ENCODE data around the gene KIAA1614. TPM values are rescaled to one million over a fixed set of nuclear protein-coding genes. Genes with fewer than 3 reads are reported as not detected.
A peak's percentile ranks its signal among the peaks of the same experiment; 100 is the strongest.
"Not testable (repeated sequence)": the region's sequence is repeated elsewhere in the genome, so short reads cannot be mapped to it uniquely, and the experiment has no call there.

KIAA1614 gene
- total RNA-seq, 2 experiments from 2014 or later: 0.19 to 0.34 TPM

GRCh38 chr1:180954801-180955165, 42.1 kb downstream of the KIAA1614 start:
- Mint-ChIP-seq H3K4me3 (peak overlapping the region; percentile 63), H3K36me3 (peaks cover 20% of the 10 kb centered on the region), H3K4me1 (peaks cover 4% of the 10 kb centered on the region), H3K9me3 (no peaks in the 10 kb centered on the region), H3K27ac (no peak overlapping the region), H3K27me3 (no peaks in the 10 kb centered on the region)
- POLR2A ChIA-PET: no interaction called here
- no peak for DNase-seq
- ATAC-seq (ENCODE audit: low read depth): no peak

DNA sequence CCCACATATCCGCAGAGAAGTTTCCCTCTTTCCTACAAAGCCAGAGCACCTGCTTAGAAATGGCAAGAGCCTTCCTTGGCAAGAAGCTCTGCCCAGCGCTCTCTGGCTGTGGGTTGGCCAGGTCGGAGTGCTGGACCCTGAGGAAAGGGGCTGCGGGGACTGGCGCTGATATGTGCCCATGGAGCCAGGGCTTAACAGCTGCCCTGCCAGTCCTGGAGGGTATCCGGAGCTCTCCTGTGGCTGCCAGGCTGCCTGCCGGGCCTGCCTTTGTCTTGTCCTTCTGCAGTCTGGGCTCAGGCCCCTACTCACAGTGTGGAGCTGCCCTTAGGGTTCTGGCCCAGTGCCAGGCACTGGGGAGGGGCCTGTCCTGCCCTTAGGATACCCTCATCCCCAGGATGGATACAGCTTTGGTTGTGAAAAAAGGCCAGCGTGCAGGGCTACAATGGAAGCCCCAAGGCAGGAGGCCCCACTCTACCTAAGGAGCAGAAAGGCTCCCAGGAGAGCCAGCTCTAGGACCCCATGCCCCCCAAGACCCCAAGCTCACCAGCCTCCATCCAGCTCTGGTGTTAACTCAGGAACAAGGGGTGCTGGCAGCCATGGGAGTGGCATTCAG, 43.4 kb downstream of the KIAA1614 start:
- no peak overlapping the region for H3K27ac Mint-ChIP-seq
- peaks cover 3% of the 10 kb centered on the region for H3K9me3 Mint-ChIP-seq
- ATAC-seq (ENCODE audit: low read depth) (no peak), DNase-seq (no peak)
- H3K4me1 Mint-ChIP-seq: peaks cover 4% of the 10 kb centered on the region
- POLR2A ChIA-PET: interaction anchor here (0.6 kb wide), 2 partner anchors 33 to 332 kb away, joined by 3 read pairs; no protein-coding TSS in a partner anchor
- peaks cover 22% of the 10 kb centered on the region for H3K36me3 Mint-ChIP-seq
- H3K4me3 Mint-ChIP-seq: no peak overlapping the region
- H3K27me3 Mint-ChIP-seq: no peaks in the 10 kb centered on the region

GRCh38 chr1:180959620-180960019, 46.9 kb downstream of the KIAA1614 start:
- H3K9me3 Mint-ChIP-seq; H3K4me3 Mint-ChIP-seq; H3K27me3 Mint-ChIP-seq; ATAC-seq (ENCODE audit: low read depth); POLR2A ChIA-PET; H3K27ac Mint-ChIP-seq; DNase-seq; H3K4me1 Mint-ChIP-seq: not testable (repeated sequence)
- H3K36me3 Mint-ChIP-seq: peaks cover 24% of the 10 kb centered on the region

DNA sequence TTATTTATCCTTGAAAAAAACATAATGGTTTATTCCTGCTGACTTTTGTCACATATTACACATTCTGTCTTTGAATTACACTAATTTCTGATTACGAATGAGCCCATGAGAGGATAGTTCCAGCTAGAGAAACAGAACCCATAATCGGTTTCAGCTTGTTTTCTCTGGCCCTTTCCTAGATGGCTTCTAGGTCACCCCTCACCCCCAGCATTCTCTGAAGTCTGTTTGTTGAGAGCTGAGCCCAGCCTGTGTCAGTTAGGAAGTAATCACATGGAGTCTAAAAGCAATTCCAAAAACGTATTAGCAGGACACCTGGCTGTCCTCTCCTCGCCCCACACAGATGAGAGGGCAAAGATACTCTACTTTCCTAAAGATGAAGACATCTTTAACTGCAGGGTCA, 48.9 kb downstream of the KIAA1614 start:
- DNase-seq (no peak), ATAC-seq (ENCODE audit: low read depth) (no peak)
- H3K9me3 Mint-ChIP-seq: peaks cover 3% of the 10 kb centered on the region
- no peak overlapping the region for H3K27ac Mint-ChIP-seq
- H3K27me3 Mint-ChIP-seq: no peaks in the 10 kb centered on the region
- no peak overlapping the region for H3K4me3 Mint-ChIP-seq
- H3K36me3 Mint-ChIP-seq: peaks cover 28% of the 10 kb centered on the region
- POLR2A ChIA-PET: no interaction called here
- H3K4me1 Mint-ChIP-seq: peaks cover 4% of the 10 kb centered on the region

DNA sequence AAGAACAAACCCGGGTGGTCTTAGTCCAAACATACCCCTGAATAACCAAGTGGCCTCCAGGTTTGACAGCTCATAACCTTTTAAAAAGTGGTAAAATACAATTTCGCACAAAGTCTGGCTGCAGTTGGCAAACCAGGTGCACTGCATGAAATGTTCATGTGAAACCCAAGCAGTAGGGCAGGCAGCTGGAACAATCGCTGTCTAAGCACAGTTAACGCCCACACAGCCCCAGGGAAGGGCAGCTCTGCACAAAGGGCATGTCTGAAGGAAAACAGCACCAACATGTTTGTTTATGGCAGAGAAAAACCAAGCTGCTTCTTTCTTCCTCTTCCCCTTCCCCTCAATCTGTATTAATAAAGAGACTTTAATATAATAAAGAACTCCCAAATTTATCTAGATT, 49.5 kb downstream of the KIAA1614 start:
- no peak for ATAC-seq (ENCODE audit: low read depth)
- Mint-ChIP-seq H3K4me3 (no peak overlapping the region), H3K4me1 (peaks cover 4% of the 10 kb centered on the region), H3K27ac (no peak overlapping the region), H3K9me3 (peaks cover 3% of the 10 kb centered on the region), H3K36me3 (peaks cover 26% of the 10 kb centered on the region), H3K27me3 (no peaks in the 10 kb centered on the region)
- no peak for DNase-seq
- POLR2A ChIA-PET: no interaction called here

- Mint-ChIP-seq H3K9me3 (peaks cover 3% of the 10 kb centered on the region), H3K27ac (no peak overlapping the region), H3K27me3 (no peaks in the 10 kb centered on the region), H3K4me3 (no peak overlapping the region), H3K4me1 (peaks cover 4% of the 10 kb centered on the region), H3K36me3 (peaks cover 17% of the 10 kb centered on the region)
- ATAC-seq (ENCODE audit: low read depth) (no peak), DNase-seq (no peak)
- POLR2A ChIA-PET: no interaction called here
Measured at GRCh38 chr1:180964056-180964455, 51.4 kb downstream of the KIAA1614 start.

DNA sequence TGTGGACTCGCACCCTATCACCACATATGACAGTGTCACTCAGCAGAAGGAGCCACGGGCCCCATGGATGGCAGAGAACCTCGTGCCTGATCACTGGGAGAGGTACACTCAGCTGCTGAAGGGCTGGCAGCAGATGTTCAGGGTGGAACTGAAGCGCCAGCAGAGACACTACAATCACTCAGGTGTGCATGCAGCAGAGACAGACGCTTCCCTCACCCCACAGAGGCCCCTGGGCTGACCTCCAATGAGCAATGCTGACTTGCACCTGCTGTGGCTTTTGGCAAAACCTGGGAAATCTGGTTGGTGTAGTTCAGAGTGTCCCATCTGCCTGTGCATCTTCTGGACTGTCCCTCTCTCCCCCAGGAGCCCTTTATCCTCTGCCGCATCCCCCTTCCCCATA, 51.9 kb downstream of the KIAA1614 start:
- peaks cover 20% of the 10 kb centered on the region for H3K36me3 Mint-ChIP-seq
- no peak overlapping the region for H3K4me3 Mint-ChIP-seq
- DNase-seq: no peak
- H3K4me1 Mint-ChIP-seq: peaks cover 4% of the 10 kb centered on the region
- POLR2A ChIA-PET: interaction anchor here (0.6 kb wide), 1 partner anchor 54 kb away, joined by 4 read pairs; no protein-coding TSS in a partner anchor
- no peak for ATAC-seq (ENCODE audit: low read depth)
- H3K9me3 Mint-ChIP-seq: peaks cover 3% of the 10 kb centered on the region
- no peak overlapping the region for H3K27ac Mint-ChIP-seq
- H3K27me3 Mint-ChIP-seq: no peaks in the 10 kb centered on the region

DNA sequence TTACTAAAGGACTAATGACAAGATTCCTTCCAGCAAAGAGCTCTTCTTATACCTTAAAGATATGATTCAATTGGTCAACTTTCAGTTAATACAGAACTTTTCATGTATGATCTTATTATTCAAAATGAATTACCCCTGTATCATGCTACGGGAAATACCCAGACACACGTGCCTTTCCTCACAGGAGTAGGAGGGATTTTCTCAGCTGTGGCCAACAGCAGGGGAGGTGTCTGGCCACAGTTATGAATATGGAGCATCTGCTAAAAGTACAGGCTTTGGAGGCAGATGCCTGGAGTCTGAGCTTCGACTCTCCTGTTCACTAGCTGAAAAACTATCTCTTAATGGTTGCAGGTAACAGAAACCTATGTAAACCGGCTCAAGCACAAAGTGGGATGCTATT, 53.6 kb downstream of the KIAA1614 start:
- no peak overlapping the region for H3K27ac Mint-ChIP-seq
- ATAC-seq (ENCODE audit: low read depth): no peak

GRCh38 chr1:180966744-180967536, 54.2 kb downstream of the KIAA1614 start:
- Mint-ChIP-seq H3K9me3 (no peaks in the 10 kb centered on the region), H3K4me1 (peaks cover 9% of the 10 kb centered on the region), H3K36me3 (peaks cover 17% of the 10 kb centered on the region), H3K4me3 (no peak overlapping the region), H3K27ac (peak overlapping the region; percentile 38), H3K27me3 (no peaks in the 10 kb centered on the region)
- POLR2A ChIA-PET: no interaction called here
- no peak for DNase-seq
- no peak for ATAC-seq (ENCODE audit: low read depth)

More for the DNA sequence above, 53.6 kb downstream of the KIAA1614 start:
- H3K9me3 Mint-ChIP-seq: no peaks in the 10 kb centered on the region
- no peak for DNase-seq
- H3K27me3 Mint-ChIP-seq: no peaks in the 10 kb centered on the region
- POLR2A ChIA-PET: no interaction called here
- peaks cover 16% of the 10 kb centered on the region for H3K36me3 Mint-ChIP-seq
- H3K4me3 Mint-ChIP-seq: no peak overlapping the region
- peaks cover 9% of the 10 kb centered on the region for H3K4me1 Mint-ChIP-seq

GRCh38 chr1:180967558-180967957, 54.9 kb downstream of the KIAA1614 start:
- no peak for ATAC-seq (ENCODE audit: low read depth)
- H3K4me3 Mint-ChIP-seq: no peak overlapping the region
- no peak overlapping the region for H3K27ac Mint-ChIP-seq
- no peaks in the 10 kb centered on the region for H3K27me3 Mint-ChIP-seq
- H3K4me1 Mint-ChIP-seq: peaks cover 9% of the 10 kb centered on the region
- POLR2A ChIA-PET: no interaction called here
- H3K9me3 Mint-ChIP-seq: no peaks in the 10 kb centered on the region
- peaks cover 22% of the 10 kb centered on the region for H3K36me3 Mint-ChIP-seq
- DNase-seq: no peak

DNA sequence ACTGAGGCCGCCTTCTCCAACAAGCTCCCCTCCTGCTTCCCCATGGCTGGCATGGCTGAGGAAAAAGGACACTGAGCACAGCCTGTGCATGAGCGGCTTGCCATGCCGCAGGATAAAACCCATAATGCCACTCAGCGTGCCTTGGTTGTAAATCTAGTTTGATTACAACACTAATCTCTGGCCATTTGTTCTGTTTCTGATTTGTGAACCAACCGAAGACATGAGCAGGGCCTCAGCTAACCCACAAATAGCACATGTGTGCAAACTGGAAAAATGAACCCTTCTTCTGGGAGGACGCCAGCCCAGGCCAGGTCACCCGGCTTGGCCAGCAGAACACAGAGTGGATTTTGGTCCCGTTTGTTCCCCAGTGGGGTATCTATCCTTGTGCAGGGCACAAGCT, 56.1 kb downstream of the KIAA1614 start:
- H3K9me3 Mint-ChIP-seq; ATAC-seq (ENCODE audit: low read depth); H3K27ac Mint-ChIP-seq; H3K4me3 Mint-ChIP-seq; H3K27me3 Mint-ChIP-seq; H3K4me1 Mint-ChIP-seq; POLR2A ChIA-PET; DNase-seq: not testable (repeated sequence)
- H3K36me3 Mint-ChIP-seq: peaks cover 31% of the 10 kb centered on the region

DNA sequence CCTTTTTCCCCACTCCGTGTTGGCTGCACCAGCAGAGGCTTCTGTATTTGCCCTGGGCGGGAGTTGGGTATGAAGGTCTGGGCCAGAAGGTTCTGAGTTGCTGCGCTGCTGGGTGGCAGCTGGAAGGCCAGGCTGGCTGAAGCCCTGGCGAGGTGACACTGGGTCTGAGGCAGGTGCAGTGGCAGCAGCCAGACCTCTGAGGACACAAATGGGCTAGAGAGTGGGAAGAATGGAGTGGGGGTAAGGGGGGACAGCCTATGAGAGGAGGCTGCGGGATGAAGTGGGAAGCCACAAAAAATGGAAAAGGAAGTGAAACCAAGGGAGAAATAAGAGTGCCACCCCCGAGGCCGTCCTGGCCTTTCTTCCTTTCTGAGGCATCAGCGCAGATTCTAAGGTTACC, 56.7 kb downstream of the KIAA1614 start:
- DNase-seq: no peak
- no peaks in the 10 kb centered on the region for H3K9me3 Mint-ChIP-seq
- H3K36me3 Mint-ChIP-seq: peaks cover 33% of the 10 kb centered on the region
- no peak for ATAC-seq (ENCODE audit: low read depth)
- H3K27me3 Mint-ChIP-seq: no peaks in the 10 kb centered on the region
- POLR2A ChIA-PET: interaction anchor here (0.5 kb wide), 1 partner anchor 189 kb away, joined by 3 read pairs; no protein-coding TSS in a partner anchor
- H3K4me3 Mint-ChIP-seq: no peak overlapping the region
- peak overlapping the region; percentile 42 for H3K27ac Mint-ChIP-seq
- peaks cover 5% of the 10 kb centered on the region for H3K4me1 Mint-ChIP-seq

DNA sequence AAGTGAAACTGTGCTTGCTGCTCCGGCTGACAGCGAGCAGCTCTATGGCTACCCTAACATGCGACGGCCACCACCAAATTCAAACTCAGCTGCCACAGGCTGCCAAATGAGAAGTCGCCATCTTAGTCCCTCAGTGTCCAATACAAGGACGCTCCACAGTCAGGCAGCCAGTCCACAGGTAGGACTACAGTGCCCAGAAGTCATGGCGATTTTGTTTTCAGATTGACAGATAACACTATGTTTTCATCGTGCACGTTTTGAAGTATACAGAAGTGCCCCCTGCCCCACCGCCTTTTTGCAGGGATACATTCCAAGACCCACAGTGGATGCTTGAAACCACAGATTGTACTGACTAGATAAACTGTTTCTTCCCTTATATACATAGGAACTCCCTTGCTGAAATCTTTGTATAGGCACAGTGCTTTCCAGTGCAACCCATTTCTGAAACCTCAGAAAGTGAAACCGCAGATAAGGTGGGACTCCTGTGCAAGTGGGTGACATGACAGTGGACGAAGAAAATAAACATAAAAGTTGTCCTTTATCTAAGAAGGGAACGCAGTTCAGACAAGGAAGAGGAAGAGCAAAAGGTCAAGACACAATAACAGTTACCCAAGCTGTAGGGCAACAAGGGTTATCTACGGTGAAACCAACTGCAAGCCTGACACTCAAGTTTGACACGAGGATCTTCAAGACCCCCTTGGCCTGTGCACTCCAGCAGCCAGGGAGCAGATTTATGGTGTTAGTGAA, 57.8 kb downstream of the KIAA1614 start:
- no peak overlapping the region for H3K27ac Mint-ChIP-seq
- ATAC-seq (ENCODE audit: low read depth): no peak
- POLR2A ChIA-PET: no interaction called here
- peaks cover 12% of the 10 kb centered on the region for H3K4me1 Mint-ChIP-seq
- no peak overlapping the region for H3K4me3 Mint-ChIP-seq
- no peaks in the 10 kb centered on the region for H3K27me3 Mint-ChIP-seq
- peaks cover 35% of the 10 kb centered on the region for H3K36me3 Mint-ChIP-seq
- DNase-seq: no peak
- H3K9me3 Mint-ChIP-seq: no peaks in the 10 kb centered on the region
